Stimulated activated naive CD8-positive, alpha-beta T cell treated with anti-CD3 and anti-CD28 coated beads, Interleukin-15, Interleukin-2, amounts not matched to agents 100 U/mL and 50 U/mL, for 24 hours (primary cell): ENCODE data around the gene PTPRT.

Source experiments
- ATAC-seq: fragments of 150-1000 bp; cut with Tn5 transposase; one replicate; pipeline ENCODE4 v1.10.0; 2021
- DNase-seq: peaks from one replicate; pipeline ENCODE4 v3.0.0; 2021

PTPRT gene

GRCh38 chr20:43119720-43120119, 70.0 kb downstream of the PTPRT start:
- DNase-seq (no peak), ATAC-seq (no peak)

DNA sequence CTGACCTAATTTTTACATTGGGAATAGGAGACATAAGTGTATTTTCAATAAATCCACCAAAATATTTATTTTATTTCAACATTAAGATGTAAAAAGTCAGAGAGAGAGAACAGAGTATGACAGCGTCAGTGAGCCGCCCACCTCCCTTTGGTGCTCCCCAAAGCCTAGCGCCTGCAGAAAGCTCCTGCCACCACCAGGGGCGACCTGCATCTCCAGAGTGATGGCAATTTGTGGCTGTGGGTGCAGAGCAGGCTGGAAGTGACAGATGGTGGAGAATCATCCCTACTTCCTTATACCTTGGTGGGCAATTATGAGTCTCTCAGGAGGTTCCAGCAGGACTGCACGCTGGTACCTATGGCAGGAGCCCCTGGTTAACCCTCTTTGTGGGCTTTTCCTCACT, 87.3 kb downstream of the PTPRT start:
- DNase-seq (no peak), ATAC-seq (no peak)

DNA sequence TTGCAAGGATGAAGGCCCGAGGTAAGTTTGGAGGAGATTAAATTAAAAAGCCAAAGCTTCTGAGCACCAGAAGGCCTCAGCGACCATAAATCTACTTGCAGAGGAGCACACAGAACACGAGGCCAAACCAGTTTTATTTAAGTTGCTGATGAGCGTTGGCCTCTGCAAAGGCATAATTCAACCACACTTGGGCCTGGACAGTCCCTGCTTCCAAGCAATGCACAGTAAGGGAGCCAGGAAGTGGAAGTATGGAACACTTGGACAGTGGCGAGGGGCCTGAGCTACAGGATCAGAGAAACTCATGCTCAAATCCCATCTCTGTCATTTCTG, 92.8 kb downstream of the PTPRT start:
- ATAC-seq, result no peak
- no peak for DNase-seq

- DNase-seq (no peak), ATAC-seq (no peak)
Observed at GRCh38 chr20:43096126-43096930, 93.4 kb downstream of the PTPRT start.

GRCh38 chr20:43095034-43095433, 94.7 kb downstream of the PTPRT start:
- no peak for ATAC-seq
- DNase-seq, result no peak

DNA sequence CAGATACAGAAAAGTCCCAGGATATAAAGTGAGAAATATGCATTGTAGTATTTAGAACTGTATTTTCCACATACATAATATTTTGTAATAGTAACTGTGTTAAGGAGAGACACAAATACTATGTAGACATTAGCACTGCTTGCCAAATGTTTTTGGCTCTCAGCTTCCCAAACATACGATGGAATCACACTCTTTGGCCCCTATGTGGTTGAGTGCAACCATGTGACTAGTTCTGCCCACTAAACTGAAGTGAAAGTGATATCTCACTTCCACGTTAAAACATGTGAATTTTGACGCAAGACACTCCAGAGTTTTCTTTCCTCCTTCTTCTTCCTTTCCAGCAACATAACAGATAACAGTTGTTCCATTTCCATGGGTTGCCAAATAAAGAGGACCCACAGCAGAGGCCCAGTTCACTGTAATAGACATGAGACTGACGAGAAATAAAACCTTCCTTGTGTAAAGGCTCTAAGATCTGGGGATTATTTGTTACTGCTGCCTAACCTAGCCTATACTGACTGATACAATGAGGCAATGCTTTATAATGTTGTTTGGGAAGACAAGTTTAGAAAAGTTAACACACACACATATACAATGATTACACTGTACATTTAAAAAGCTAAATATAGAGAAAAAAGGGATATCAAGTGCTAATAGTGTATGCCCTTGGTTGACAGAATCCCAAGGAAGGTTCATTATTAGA, 97.2 kb downstream of the PTPRT start:
- no peak for ATAC-seq
- DNase-seq, result no peak

DNA sequence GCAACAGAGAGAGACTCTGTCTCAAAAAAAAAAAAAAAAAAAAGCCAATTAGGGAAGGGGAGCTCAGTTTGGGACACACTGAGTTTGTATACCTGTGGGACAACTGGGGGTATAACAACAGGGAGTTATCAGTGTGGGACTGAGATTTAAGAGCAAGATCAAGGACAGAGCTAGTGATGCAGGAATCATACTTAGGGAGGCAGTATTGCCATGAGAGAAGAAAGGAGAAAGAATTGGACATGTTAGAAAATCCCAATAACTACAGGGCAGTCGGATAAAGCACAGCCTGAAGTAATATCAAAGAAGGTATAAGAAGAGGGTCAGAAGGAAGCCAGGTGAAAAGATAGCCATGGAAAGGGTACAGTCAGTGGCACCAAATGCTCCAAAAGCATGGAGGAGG, 121.2 kb downstream of the PTPRT start:
- DNase-seq (no peak), ATAC-seq (no peak)

- DNase-seq, result no peak
- ATAC-seq, result no peak
Observed at GRCh38 chr20:43066125-43066524, 123.6 kb downstream of the PTPRT start.

GRCh38 chr20:43065299-43065698, 124.4 kb downstream of the PTPRT start:
- ATAC-seq (no peak), DNase-seq (no peak)

DNA sequence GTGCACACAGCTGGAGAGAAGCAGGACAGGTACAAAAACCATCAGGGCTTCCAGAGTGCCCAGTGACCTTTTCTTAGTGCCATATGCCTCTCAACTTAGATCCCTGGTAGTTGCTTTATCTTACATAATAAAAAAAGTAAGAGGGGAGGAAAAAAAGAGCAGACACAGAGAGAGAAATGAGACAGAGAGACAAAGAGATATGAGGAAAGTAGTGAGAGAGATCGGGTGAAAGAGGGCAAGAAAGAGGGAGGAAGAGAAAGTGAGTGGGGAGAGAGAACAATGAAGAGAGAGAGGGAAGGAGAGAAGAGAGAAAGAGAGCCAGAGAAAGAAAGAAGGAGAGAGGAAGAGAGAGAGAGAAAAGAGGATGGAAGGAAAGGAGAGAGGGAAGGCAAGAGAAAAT, 131.6 kb downstream of the PTPRT start:
- DNase-seq (no peak), ATAC-seq (no peak)

- ATAC-seq (no peak), DNase-seq (no peak)
Observed at GRCh38 chr20:43057317-43057716, 132.4 kb downstream of the PTPRT start.

DNA sequence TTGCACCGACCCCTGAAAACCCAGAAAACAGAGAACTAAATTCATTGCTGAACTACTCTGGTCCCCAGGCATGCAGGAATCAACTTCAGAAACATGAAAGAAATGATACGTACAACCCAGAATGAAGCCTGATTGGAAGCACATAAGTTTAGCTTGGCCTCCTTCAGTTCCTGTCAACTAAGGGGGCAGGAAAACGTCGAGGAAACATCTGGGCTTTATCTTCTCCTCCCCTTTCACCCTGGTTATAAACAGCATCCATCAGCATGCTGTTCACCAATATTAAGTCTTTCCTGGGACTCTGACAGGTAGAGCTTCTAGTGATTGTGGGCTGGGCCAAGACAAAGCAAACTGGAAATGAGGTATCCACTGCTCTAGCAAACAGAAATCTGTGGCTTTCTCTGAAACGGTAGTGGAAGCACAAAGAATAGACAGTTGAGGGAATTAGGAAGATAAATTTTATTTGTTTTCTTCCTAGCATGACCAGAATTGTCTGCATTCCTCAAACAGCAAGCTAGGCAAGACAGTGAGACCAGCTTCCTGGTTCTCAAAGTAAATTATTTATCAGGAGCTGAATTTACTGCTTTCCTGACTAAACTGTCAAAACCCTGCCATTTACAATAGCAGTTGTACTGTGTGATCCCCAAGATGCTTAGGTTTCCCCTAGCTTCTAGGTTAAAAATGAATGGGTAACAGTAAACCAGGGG, 134.4 kb downstream of the PTPRT start:
- ATAC-seq, result no peak
- DNase-seq, result no peak

DNA sequence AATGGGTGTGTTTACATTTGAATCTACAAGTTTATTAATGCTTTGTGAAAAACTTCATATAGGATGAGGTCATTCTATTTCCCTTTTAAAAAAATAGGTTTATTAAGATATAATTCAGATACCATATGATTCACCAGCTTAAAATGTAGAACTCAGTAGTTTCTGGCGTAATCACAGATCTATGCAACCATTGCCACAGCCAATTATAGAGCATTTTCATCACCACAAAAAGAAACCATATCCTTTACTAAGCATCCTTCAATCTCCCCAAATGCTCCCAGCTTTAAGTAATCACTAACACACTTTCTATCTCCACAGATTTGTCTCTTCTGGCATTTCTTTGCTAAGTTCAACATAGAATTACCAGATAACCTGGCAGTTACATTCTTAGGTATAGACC, 137.2 kb downstream of the PTPRT start:
- no peak for ATAC-seq
- DNase-seq, result no peak

GRCh38 chr20:43046966-43047365, 142.7 kb downstream of the PTPRT start:
- DNase-seq, result no peak
- ATAC-seq, result no peak

GRCh38 chr20:43043887-43044286, 145.8 kb downstream of the PTPRT start:
- no peak for ATAC-seq
- DNase-seq, result no peak

- DNase-seq (no peak), ATAC-seq (no peak)
Observed at GRCh38 chr20:43040427-43040826, 149.3 kb downstream of the PTPRT start.

GRCh38 chr20:43037605-43038309, 151.9 kb downstream of the PTPRT start:
- no peak for DNase-seq
- no peak for ATAC-seq

DNA sequence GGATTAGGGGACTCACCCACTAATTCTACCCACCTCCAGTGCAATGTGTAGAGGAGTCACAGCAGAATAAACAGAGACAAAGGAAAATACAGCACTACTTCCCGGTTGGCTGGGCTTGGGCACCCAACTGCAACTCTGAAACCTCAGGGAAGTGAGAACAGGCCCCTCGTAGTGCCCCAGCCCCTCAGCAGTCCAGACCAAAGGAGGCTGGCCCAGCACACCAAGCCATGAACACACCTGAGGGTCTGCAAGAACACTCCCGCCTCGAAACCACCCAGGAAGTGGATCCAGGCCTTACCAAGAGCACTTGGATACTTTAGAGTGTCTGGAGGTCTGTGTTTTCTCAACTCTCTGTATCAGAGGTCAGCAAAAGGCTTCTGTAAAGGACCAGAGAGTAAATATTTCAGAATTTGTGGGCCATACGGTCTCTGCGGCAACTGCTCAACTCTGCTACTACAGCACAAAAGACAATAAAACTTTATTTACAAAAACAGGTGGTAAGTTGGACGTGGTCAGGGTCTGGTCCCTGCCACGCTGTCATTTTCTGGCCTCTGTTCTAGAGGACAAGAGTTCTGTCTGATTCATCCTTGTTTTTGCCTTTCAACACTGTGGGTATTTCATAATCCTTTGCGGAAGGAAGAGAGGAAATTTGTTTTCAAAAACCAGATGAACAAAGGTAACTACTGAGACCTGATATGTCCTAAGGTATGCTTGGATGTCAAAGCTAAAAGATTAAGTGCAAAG, 154.6 kb downstream of the PTPRT start:
- DNase-seq (no peak), ATAC-seq (no peak)

GRCh38 chr20:43032459-43032858, 157.2 kb downstream of the PTPRT start:
- ATAC-seq (no peak), DNase-seq (no peak)

GRCh38 chr20:43029176-43029575, 160.5 kb downstream of the PTPRT start:
- ATAC-seq, result no peak
- no peak for DNase-seq

GRCh38 chr20:43028470-43028869, 161.2 kb downstream of the PTPRT start:
- no peak for DNase-seq
- ATAC-seq, result no peak

DNA sequence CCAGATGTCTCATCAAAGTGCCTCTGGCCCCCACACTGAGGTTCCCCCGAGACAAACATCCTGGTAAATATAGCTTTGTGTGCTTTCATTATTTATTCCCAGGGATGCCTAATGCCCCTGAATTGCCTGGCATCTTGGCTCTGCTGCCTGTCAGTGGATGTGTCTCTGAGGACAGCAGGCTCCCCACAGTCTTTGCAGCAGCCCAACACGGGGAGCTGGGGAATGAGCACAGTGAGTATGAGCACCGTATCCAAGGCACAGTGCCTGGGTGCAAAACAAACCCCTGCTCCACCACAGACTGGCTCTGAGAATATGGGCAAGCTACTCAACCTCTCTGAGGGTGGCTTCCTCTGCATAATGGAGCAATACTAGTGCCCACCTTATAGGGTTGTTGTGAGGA, 165.9 kb downstream of the PTPRT start:
- no peak for ATAC-seq
- no peak for DNase-seq
